HFFc6 (cell line): ENCODE data around the gene RPL35. TPM values are rescaled to one million over a fixed set of nuclear protein-coding genes. Genes with fewer than 3 reads are reported as not detected.

ENCODE experiments used
- DNase-seq: peaks from one replicate; pipeline ENCODE4 v3.0.0-alpha.2; 2018
- H3K27ac Mint-ChIP-seq: 2 replicates; pipeline ENCODE4 v1.8.0; 2020; ENCODE audit warnings: mild to moderate bottlenecking, mixed read lengths
- H3K27me3 Mint-ChIP-seq: 2 replicates; pipeline ENCODE4 v1.8.0; 2021; ENCODE audit warnings: mild to moderate bottlenecking, moderate library complexity, mixed read lengths; ENCODE audit not compliant: insufficient read depth
- H3K36me3 Mint-ChIP-seq: 2 replicates; pipeline ENCODE4 v1.8.0; 2021; ENCODE audit warnings: low read depth, mixed read lengths
- H3K4me1 Mint-ChIP-seq: 2 replicates; pipeline ENCODE4 v1.8.0; 2020; ENCODE audit warnings: low read depth, mixed read lengths
- H3K4me3 Mint-ChIP-seq: 2 replicates; pipeline ENCODE4 v1.8.0; 2020; ENCODE audit warnings: mild to moderate bottlenecking, moderate library complexity, mixed read lengths
- H3K9me3 Mint-ChIP-seq: 2 replicates; pipeline ENCODE4 v1.8.0; 2020; ENCODE audit warnings: mild to moderate bottlenecking, mixed read lengths
- total RNA-seq, 6 experiments: library from RNA; stranded (reverse); fragmentation: NEBNext Ultra II Directional; extraction: Animal tissue kit (Norgen Biotek cat#: 25700); gene quantifications; 2 replicates in 1 of 6; 3 replicates in 5 of 6; pipeline ENCODE4 v1.2.3, GENCODE V29; 2021
- TF ChIP-seq, protein P1 (sequence below): fragments of 200-600 bp; sonication (generic); IDR thresholded peaks from 2 replicates; pipeline ENCODE4 v1.5.0; 2021; ENCODE audit warnings: antibody characterized with exemption, mild to moderate bottlenecking

Gene RPL35
- total RNA-seq, 6 experiments from 2014 or later, result 1,470 to 1,706 (median 1,550) TPM

DNA sequence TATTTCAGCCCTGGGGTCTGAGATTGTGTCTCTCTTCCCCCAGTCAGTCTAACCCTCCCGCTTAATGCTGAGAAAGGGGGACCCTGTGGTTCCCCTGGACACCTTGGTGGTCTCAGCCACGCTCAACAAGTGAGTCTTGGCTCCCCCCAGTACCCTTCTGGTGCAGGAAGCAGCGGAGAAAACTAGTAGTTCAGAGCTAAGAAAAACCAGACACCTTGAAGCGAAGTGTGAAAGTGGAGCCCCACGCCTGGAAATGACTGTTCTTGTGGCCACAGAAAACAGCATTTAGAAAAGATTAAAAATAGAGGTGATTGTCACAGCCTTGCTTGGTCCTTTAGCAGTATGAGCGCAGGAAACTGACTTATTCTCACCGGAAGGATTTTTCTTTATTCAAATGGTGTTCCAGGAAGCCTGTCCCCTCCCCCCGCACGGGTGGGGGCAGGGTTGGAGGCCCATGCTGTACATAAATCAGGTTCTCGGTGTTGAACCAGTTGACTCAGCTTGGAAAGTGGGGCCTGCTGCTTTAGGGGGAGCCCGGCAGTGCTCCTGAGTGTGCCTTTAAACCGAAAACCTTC lies 8.3 kb upstream of the RPL35 start:
- no peaks in the 10 kb centered on the region; the same call in none of the 2 replicates for H3K27me3 Mint-ChIP-seq
- peak overlapping the region; percentile 96 for H3K4me3 Mint-ChIP-seq
- TF ChIP-seq, protein P1, sequence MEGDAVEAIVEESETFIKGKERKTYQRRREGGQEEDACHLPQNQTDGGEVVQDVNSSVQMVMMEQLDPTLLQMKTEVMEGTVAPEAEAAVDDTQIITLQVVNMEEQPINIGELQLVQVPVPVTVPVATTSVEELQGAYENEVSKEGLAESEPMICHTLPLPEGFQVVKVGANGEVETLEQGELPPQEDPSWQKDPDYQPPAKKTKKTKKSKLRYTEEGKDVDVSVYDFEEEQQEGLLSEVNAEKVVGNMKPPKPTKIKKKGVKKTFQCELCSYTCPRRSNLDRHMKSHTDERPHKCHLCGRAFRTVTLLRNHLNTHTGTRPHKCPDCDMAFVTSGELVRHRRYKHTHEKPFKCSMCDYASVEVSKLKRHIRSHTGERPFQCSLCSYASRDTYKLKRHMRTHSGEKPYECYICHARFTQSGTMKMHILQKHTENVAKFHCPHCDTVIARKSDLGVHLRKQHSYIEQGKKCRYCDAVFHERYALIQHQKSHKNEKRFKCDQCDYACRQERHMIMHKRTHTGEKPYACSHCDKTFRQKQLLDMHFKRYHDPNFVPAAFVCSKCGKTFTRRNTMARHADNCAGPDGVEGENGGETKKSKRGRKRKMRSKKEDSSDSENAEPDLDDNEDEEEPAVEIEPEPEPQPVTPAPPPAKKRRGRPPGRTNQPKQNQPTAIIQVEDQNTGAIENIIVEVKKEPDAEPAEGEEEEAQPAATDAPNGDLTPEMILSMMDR, result no peak
- peak overlapping the region; percentile 85 for H3K27ac Mint-ChIP-seq
- H3K9me3 Mint-ChIP-seq, result no peaks in the 10 kb centered on the region
- peaks cover 23% of the 10 kb centered on the region for H3K36me3 Mint-ChIP-seq
- H3K4me1 Mint-ChIP-seq, result peaks cover 52% of the 10 kb centered on the region
- peak; percentile 27 for DNase-seq

DNA sequence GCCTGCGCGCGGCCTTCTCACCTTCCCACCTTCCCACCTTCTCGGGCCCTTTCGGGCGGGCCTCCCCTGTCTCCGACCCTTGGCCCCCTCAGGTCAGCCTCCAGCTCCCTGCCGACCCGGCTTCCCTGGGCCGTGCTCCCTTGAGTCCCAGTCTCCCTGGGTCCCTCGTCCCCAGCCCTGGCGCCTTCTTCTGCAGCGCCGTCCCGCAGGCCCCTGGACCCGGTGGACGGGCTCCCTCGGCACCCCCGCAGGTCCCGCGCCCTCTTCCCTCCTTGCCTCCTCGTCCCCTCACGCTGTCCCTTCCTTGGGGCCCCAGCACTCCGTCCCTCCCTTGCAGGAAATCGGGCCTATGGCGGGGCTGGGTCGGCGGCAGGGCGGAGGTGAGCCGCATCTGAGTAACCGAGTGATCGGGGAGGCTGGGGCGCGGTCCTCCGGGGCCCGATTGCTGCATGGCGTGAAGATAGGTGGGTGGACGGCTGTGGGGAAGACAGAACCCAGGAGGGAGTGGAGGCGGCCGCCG lies 7.8 kb upstream of the RPL35 start:
- Mint-ChIP-seq H3K27ac (peak overlapping the region; percentile 85), H3K9me3 (no peaks in the 10 kb centered on the region)

DNA sequence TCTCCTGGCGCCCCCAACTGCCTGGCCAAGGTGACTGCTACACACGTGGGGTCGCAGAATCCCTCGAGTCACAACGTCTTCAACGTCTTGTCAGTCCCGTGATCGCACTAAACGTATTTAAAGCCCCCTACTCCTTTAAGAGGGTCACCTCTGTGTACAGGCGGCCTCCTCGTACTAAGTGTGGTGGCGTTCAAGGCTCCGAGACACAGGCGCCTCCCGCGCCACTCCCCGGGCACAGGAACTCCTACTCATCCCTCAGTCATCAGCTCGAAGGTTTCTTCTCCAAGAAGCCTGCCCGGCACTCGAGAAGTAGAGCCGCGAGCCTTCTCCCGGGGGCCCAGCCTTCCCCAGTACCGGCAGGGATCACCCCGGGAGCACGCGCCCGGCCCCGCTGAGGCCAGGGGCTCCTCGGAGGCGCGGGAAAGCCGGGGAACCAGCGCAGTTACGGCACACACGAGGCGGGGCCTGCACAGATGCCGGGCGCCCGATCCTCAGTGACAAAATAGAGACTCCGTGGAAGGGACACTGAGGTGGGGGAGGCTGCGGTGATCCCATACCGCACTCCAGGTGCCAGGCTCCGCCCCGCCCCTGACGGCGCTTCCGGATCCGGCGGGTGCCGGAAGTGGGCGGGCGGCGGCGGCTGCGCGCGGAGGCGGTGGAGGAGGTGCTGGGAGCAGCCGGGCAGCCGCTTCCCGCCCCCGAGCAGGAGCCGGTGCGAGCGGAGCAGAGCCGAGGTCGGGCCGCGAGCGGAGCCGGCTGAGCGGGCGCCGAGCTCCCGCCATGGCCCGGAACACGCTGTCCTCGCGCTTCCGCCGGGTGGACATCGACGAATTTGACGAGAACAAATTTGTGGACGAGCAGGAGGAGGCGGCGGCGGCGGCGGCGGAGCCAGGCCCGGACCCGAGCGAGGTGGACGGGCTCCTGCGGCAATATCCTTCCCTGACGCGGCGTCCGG lies 7.0 kb upstream of the RPL35 start:
- no peaks in the 10 kb centered on the region; the same call in none of the 2 replicates for H3K27me3 Mint-ChIP-seq

More for the DNA sequence above, 7.8 kb upstream of the RPL35 start:
- Mint-ChIP-seq H3K4me1 (peaks cover 52% of the 10 kb centered on the region), H3K27me3 (no peaks in the 10 kb centered on the region; the same call in none of the 2 replicates), H3K4me3 (peak overlapping the region; percentile 96), H3K36me3 (peaks cover 23% of the 10 kb centered on the region)
- TF ChIP-seq, protein P1, result no peak
- DNase-seq, result no peak

GRCh38 chr9:124863371-124863871 lies 1.7 kb upstream of the RPL35 start:
- Mint-ChIP-seq H3K27me3 (no peaks in the 10 kb centered on the region; the same call in none of the 2 replicates), H3K4me3 (peak overlapping the region; percentile 17; the same call in 1 of the 2 replicates), H3K27ac (0 out of 2 replicates have a peak overlapping the region, but pooled peaks have one; percentile 14), H3K36me3 (peaks cover 23% of the 10 kb centered on the region), H3K9me3 (no peaks in the 10 kb centered on the region), H3K4me1 (peaks cover 48% of the 10 kb centered on the region)
- TF ChIP-seq, protein P1, result no peak
- DNase-seq, result no peak

More for the DNA sequence above, 7.0 kb upstream of the RPL35 start:
- Mint-ChIP-seq H3K36me3 (peaks cover 23% of the 10 kb centered on the region), H3K27ac (peak overlapping the region; percentile 97), H3K9me3 (no peaks in the 10 kb centered on the region), H3K4me1 (peaks cover 55% of the 10 kb centered on the region), H3K4me3 (peak overlapping the region; percentile 96)
- TF ChIP-seq, protein P1, result no peak
- DNase-seq, result peak; percentile 76

GRCh38 chr9:124860582-124861341 lies 995 bp downstream of the RPL35 start:
- H3K27ac Mint-ChIP-seq, result peak overlapping the region; percentile 87

More at GRCh38 chr9:124860582-124861341, 995 bp downstream of the RPL35 start:
- H3K4me3 Mint-ChIP-seq, result peak overlapping the region; percentile 88
- TF ChIP-seq, protein P1, result no peak
- H3K9me3 Mint-ChIP-seq, result no peaks in the 10 kb centered on the region
- no peaks in the 10 kb centered on the region for H3K27me3 Mint-ChIP-seq
- peaks cover 30% of the 10 kb centered on the region for H3K4me1 Mint-ChIP-seq
- no peak for DNase-seq
- H3K36me3 Mint-ChIP-seq, result peaks cover 32% of the 10 kb centered on the region
